ENCODE measurements around the gene EPHA1. TPM values are rescaled to one million over a fixed set of nuclear protein-coding genes. Genes with fewer than 3 reads are reported as not detected.

EPHA1 gene
- total RNA-seq, 1 experiment from 2014 or later = 0.39 TPM

DNA sequence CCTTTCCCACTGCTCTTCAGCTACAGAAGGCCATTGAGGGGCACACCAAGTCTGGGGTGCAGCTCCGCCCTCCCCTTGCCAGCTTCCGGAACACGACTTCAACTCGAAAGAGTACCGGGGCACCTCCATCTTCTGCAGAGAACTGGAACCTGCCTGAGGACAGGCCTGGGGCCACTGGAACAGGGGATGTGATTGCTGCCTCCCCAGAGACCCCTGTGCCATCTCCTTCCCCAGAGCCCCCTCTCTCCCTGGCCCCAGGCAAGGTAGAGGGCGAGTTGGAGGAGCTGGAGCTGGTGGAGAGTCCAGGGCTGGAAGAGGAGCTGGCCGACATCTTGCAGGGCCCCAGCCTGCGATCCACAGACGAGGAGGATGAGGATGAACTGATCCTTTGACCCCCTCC lies 57.1 kb downstream of the EPHA1 start:
- CTCF ChIA-PET = no interaction called here

GRCh38 chr7:143351060-143351459 lies 57.6 kb downstream of the EPHA1 start:
- Histone ChIP-seq H3K27ac (ENCODE audit: low read length) (no peak overlapping the region), H3K27me3 (ENCODE audit: control insufficient read depth, insufficient read depth, low read length) (peaks cover 14% of the 10 kb centered on the region), H3K4me1 (ENCODE audit: control insufficient read depth, insufficient read depth, low read length) (no peaks in the 10 kb centered on the region), H3K9me3 (ENCODE audit: control insufficient read depth, insufficient read depth, low read depth, low read length) (no peaks in the 10 kb centered on the region), H3K4me3 (ENCODE audit: low read depth in 2 of 2, low read length in 2 of 2) (no peak overlapping the region), H3K36me3 (ENCODE audit: control insufficient read depth, insufficient read depth, low read length) (no peaks in the 10 kb centered on the region)
- POLR2A ChIA-PET = no interaction called here
- TF ChIP-seq TCF7L2 (IDR thresholded peaks at IDR 0.05; ENCODE audit: low read depth, low read length) (no peak), POLR2AphosphoS5 (IDR thresholded peaks at IDR 0.05; ENCODE audit: low read depth, low read length) (no peak), SIN3A (IDR thresholded peaks at IDR 0.05; ENCODE audit: borderline replicate concordance, insufficient read depth, low read depth, low read length) (no peak)
- no peak for ATAC-seq
- intact Hi-C loops (cut with micrococcal nuclease; ENCODE audit: unreplicated experiment) = no loop called here
- in situ Hi-C loops (cut with HindIII; ENCODE audit: low pct_unique_long_range_greater_than_20kb, low sequenced_read_pairs) = no loop called here
- CTCF ChIA-PET = no interaction called here
- no TSS peak for BruUV-seq (replicated peaks)
- no peak for DNase-seq (ENCODE audit: low read depth, low spot score)

More for the DNA sequence above, 57.1 kb downstream of the EPHA1 start:
- no peaks in the 10 kb centered on the region for H3K4me1 ChIP-seq (ENCODE audit: control insufficient read depth, insufficient read depth, low read length)
- ATAC-seq (no peak), DNase-seq (ENCODE audit: low read depth, low spot score) (no peak)
- BruUV-seq (replicated peaks) = no TSS peak
- in situ Hi-C loops (cut with HindIII; ENCODE audit: low pct_unique_long_range_greater_than_20kb, low sequenced_read_pairs) = no loop called here
- no peaks in the 10 kb centered on the region for H3K36me3 ChIP-seq (ENCODE audit: control insufficient read depth, insufficient read depth, low read length)
- POLR2A ChIA-PET = no interaction called here
- no peaks in the 10 kb centered on the region for H3K9me3 ChIP-seq (ENCODE audit: control insufficient read depth, insufficient read depth, low read depth, low read length)
- no peak overlapping the region for H3K27ac ChIP-seq (ENCODE audit: low read length)
- intact Hi-C loops (cut with micrococcal nuclease; ENCODE audit: unreplicated experiment) = no loop called here
- TF ChIP-seq SIN3A (IDR thresholded peaks at IDR 0.05; ENCODE audit: borderline replicate concordance, insufficient read depth, low read depth, low read length) = no peak
- no peak for TF ChIP-seq POLR2AphosphoS5 (IDR thresholded peaks at IDR 0.05; ENCODE audit: low read depth, low read length)
- TF ChIP-seq CTCF (IDR thresholded peaks at IDR 0.05) = no peak
- no peak for TF ChIP-seq TCF7L2 (IDR thresholded peaks at IDR 0.05; ENCODE audit: low read depth, low read length)
- TF ChIP-seq, protein P1, sequence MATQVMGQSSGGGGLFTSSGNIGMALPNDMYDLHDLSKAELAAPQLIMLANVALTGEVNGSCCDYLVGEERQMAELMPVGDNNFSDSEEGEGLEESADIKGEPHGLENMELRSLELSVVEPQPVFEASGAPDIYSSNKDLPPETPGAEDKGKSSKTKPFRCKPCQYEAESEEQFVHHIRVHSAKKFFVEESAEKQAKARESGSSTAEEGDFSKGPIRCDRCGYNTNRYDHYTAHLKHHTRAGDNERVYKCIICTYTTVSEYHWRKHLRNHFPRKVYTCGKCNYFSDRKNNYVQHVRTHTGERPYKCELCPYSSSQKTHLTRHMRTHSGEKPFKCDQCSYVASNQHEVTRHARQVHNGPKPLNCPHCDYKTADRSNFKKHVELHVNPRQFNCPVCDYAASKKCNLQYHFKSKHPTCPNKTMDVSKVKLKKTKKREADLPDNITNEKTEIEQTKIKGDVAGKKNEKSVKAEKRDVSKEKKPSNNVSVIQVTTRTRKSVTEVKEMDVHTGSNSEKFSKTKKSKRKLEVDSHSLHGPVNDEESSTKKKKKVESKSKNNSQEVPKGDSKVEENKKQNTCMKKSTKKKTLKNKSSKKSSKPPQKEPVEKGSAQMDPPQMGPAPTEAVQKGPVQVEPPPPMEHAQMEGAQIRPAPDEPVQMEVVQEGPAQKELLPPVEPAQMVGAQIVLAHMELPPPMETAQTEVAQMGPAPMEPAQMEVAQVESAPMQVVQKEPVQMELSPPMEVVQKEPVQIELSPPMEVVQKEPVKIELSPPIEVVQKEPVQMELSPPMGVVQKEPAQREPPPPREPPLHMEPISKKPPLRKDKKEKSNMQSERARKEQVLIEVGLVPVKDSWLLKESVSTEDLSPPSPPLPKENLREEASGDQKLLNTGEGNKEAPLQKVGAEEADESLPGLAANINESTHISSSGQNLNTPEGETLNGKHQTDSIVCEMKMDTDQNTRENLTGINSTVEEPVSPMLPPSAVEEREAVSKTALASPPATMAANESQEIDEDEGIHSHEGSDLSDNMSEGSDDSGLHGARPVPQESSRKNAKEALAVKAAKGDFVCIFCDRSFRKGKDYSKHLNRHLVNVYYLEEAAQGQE (IDR thresholded peaks at IDR 0.05; ENCODE audit: insufficient read depth in 1 of 2, low read depth in 2 of 2, low read length in 1 of 2) = no peak
- H3K4me3 ChIP-seq (ENCODE audit: low read depth in 2 of 2, low read length in 2 of 2) = no peak overlapping the region
- H3K27me3 ChIP-seq (ENCODE audit: control insufficient read depth, insufficient read depth, low read length) = peaks cover 13% of the 10 kb centered on the region

DNA sequence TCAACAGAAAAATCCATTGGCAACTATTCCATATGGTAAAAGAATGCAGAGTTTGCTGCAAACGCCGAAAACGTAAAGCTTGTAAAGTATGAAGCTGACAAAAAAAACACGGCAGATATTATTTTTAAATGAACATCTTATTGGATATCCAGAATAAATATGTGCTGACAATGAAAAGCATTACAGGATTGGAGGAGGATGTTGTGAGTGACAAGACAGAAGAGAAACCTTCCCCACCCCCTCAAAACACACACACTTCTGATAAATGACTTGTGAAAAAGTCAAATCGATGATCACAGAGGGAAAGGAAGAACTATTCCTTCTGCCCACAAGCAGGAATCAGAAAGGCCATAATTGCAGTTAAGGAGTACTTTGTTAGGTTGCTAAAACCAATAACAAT lies 60.7 kb downstream of the EPHA1 start:
- intact Hi-C loops (cut with micrococcal nuclease; ENCODE audit: unreplicated experiment) = no loop called here
- in situ Hi-C loops (cut with HindIII; ENCODE audit: low pct_unique_long_range_greater_than_20kb, low sequenced_read_pairs) = no loop called here
- Histone ChIP-seq H3K4me1 (ENCODE audit: control insufficient read depth, insufficient read depth, low read length) (no peaks in the 10 kb centered on the region), H3K27ac (ENCODE audit: low read length) (no peak overlapping the region), H3K9me3 (ENCODE audit: control insufficient read depth, insufficient read depth, low read depth, low read length) (no peaks in the 10 kb centered on the region), H3K4me3 (ENCODE audit: low read depth in 2 of 2, low read length in 2 of 2) (no peak overlapping the region), H3K27me3 (ENCODE audit: control insufficient read depth, insufficient read depth, low read length) (peaks cover 14% of the 10 kb centered on the region), H3K36me3 (ENCODE audit: control insufficient read depth, insufficient read depth, low read length) (no peaks in the 10 kb centered on the region)
- DNase-seq (ENCODE audit: low read depth, low spot score) = no peak
- TF ChIP-seq SIN3A (IDR thresholded peaks at IDR 0.05; ENCODE audit: borderline replicate concordance, insufficient read depth, low read depth, low read length) = no peak
- TF ChIP-seq, protein P1 (IDR thresholded peaks at IDR 0.05; ENCODE audit: insufficient read depth in 1 of 2, low read depth in 2 of 2, low read length in 1 of 2) = no peak
- TF ChIP-seq CTCF (IDR thresholded peaks at IDR 0.05) = no peak
- TF ChIP-seq TCF7L2 (IDR thresholded peaks at IDR 0.05; ENCODE audit: low read depth, low read length) = no peak
- TF ChIP-seq POLR2AphosphoS5 (IDR thresholded peaks at IDR 0.05; ENCODE audit: low read depth, low read length) = no peak
- POLR2A ChIA-PET = no interaction called here
- no TSS peak for BruUV-seq (replicated peaks)
- CTCF ChIA-PET = no interaction called here
- no peak for ATAC-seq

Data from Panc1 (cell line).